ENCODE results near the gene MKLN1.

MKLN1 gene

DNA sequence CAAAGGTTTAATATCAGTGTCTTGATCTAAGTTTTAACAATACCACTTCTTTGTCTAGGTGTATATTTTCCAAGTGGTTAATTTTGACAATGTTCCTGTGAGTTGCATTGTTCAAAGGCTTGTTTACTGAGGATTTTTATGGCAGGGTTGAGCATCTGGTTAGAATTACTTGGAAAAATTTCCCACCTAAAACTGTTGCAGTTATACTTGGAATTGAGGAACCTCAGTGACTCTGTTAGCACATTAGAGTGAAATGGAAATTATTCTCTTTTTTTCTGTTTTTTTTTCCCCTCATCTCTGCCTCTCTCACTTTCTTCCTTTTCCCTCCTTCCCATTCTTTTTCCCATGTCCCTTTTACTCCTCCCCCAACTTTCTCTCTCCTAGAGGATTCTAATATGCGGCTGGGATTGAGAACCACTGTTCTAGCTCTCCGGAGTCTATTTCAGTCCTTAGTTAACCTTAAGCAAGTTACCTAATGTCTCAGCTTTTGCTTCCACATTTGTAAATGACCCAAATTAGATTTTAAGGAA is 121.8 kb downstream of the MKLN1 start:
- TF ChIP-seq, protein P1, sequence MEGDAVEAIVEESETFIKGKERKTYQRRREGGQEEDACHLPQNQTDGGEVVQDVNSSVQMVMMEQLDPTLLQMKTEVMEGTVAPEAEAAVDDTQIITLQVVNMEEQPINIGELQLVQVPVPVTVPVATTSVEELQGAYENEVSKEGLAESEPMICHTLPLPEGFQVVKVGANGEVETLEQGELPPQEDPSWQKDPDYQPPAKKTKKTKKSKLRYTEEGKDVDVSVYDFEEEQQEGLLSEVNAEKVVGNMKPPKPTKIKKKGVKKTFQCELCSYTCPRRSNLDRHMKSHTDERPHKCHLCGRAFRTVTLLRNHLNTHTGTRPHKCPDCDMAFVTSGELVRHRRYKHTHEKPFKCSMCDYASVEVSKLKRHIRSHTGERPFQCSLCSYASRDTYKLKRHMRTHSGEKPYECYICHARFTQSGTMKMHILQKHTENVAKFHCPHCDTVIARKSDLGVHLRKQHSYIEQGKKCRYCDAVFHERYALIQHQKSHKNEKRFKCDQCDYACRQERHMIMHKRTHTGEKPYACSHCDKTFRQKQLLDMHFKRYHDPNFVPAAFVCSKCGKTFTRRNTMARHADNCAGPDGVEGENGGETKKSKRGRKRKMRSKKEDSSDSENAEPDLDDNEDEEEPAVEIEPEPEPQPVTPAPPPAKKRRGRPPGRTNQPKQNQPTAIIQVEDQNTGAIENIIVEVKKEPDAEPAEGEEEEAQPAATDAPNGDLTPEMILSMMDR (conservative IDR thresholded peaks at IDR 0.05; ENCODE audit: low read depth, low read length): no peak
- H3K4me1 ChIP-seq (ENCODE audit: low read depth, poor library complexity, severe bottlenecking): no peaks in the 10 kb centered on the region
- H3K79me2 ChIP-seq (ENCODE audit: insufficient read depth, low read depth): no peaks in the 10 kb centered on the region
- no peak overlapping the region for H3K27ac ChIP-seq
- H3K9ac ChIP-seq: no peak overlapping the region
- no peak overlapping the region for H2AFZ ChIP-seq (ENCODE audit: low read depth)
- H3K36me3 ChIP-seq (ENCODE audit: insufficient read depth): no peaks in the 10 kb centered on the region
- no peaks in the 10 kb centered on the region for H4K20me1 ChIP-seq (ENCODE audit: insufficient read depth)
- H3K4me2 ChIP-seq: no peak overlapping the region
- H3K27me3 ChIP-seq (ENCODE audit: insufficient read depth, low read depth): no peaks in the 10 kb centered on the region
- no peak overlapping the region for H3K4me3 ChIP-seq (IDR thresholded peaks at IDR 0.05; ENCODE audit: insufficient read depth, low read depth, low read length)

GRCh38 chr7:131454498-131454897 is 126.8 kb downstream of the MKLN1 start:
- no peaks in the 10 kb centered on the region for H3K4me1 ChIP-seq (ENCODE audit: low read depth, poor library complexity, severe bottlenecking)
- no peak overlapping the region for H3K9ac ChIP-seq
- H3K27me3 ChIP-seq (ENCODE audit: insufficient read depth, low read depth): no peaks in the 10 kb centered on the region
- H3K27ac ChIP-seq: no peak overlapping the region
- TF ChIP-seq, protein P1 (conservative IDR thresholded peaks at IDR 0.05; ENCODE audit: low read depth, low read length): no peak
- no peak overlapping the region for H2AFZ ChIP-seq (ENCODE audit: low read depth)
- no peaks in the 10 kb centered on the region for H4K20me1 ChIP-seq (ENCODE audit: insufficient read depth)
- no peaks in the 10 kb centered on the region for H3K79me2 ChIP-seq (ENCODE audit: insufficient read depth, low read depth)
- no peak overlapping the region for H3K4me2 ChIP-seq
- H3K4me3 ChIP-seq (IDR thresholded peaks at IDR 0.05; ENCODE audit: insufficient read depth, low read depth, low read length): no peak overlapping the region
- H3K36me3 ChIP-seq (ENCODE audit: insufficient read depth): no peaks in the 10 kb centered on the region

DNA sequence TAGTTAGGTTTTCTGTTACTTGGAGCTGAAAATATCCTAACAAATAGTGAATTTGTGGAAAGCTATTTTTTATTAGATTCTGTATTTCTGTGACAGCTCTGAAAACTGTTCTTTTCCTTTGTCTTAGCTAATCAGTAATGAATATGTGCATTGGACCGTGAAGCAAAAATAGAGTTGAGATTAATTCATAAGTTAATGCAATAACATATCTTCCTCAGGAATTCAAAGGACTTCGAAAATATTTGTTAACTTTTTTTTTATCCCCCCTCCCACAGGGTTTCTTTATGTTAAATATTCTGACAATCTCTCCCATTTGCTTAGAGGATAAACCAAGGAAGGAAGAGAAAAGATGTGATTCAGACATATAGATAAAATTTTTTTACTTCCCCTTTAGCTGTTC is 127.3 kb downstream of the MKLN1 start:
- Histone ChIP-seq H3K4me1 (ENCODE audit: low read depth, poor library complexity, severe bottlenecking) (no peaks in the 10 kb centered on the region), H3K4me3 (IDR thresholded peaks at IDR 0.05; ENCODE audit: insufficient read depth, low read depth, low read length) (no peak overlapping the region), H2AFZ (ENCODE audit: low read depth) (no peak overlapping the region), H4K20me1 (ENCODE audit: insufficient read depth) (no peaks in the 10 kb centered on the region), H3K4me2 (no peak overlapping the region), H3K79me2 (ENCODE audit: insufficient read depth, low read depth) (no peaks in the 10 kb centered on the region), H3K27ac (no peak overlapping the region), H3K9ac (no peak overlapping the region), H3K36me3 (ENCODE audit: insufficient read depth) (no peaks in the 10 kb centered on the region), H3K27me3 (ENCODE audit: insufficient read depth, low read depth) (no peaks in the 10 kb centered on the region)
- TF ChIP-seq, protein P1 (conservative IDR thresholded peaks at IDR 0.05; ENCODE audit: low read depth, low read length): no peak

- H3K27ac ChIP-seq: no peak overlapping the region
- no peak overlapping the region for H3K4me2 ChIP-seq
- H3K4me1 ChIP-seq (ENCODE audit: low read depth, poor library complexity, severe bottlenecking): no peaks in the 10 kb centered on the region
- H3K79me2 ChIP-seq (ENCODE audit: insufficient read depth, low read depth): no peaks in the 10 kb centered on the region
- TF ChIP-seq, protein P1 (conservative IDR thresholded peaks at IDR 0.05; ENCODE audit: low read depth, low read length): no peak
- no peak overlapping the region for H3K4me3 ChIP-seq (IDR thresholded peaks at IDR 0.05; ENCODE audit: insufficient read depth, low read depth, low read length)
- no peaks in the 10 kb centered on the region for H4K20me1 ChIP-seq (ENCODE audit: insufficient read depth)
- H3K27me3 ChIP-seq (ENCODE audit: insufficient read depth, low read depth): no peaks in the 10 kb centered on the region
- H2AFZ ChIP-seq (ENCODE audit: low read depth): no peak overlapping the region
- H3K36me3 ChIP-seq (ENCODE audit: insufficient read depth): no peaks in the 10 kb centered on the region
- no peak overlapping the region for H3K9ac ChIP-seq
Observed at GRCh38 chr7:131455546-131455945, 127.9 kb downstream of the MKLN1 start.
